DND-41 (cell line): Measurements from ENCODE around the gene ACAT2.

Source experiments
- ATAC-seq: fragments of 200-7000 bp; cut with Tn5 transposase; 3 replicates; pipeline ENCODE4 v1.9.1; 2021; ENCODE audit warnings: low read depth; ENCODE audit not compliant: insufficient read depth
- DNase-seq: peaks from one replicate; pipeline ENCODE4 v3.0.0-alpha.2; 2020
- H2AFZ ChIP-seq: 2 replicates; pipeline ENCODE4 v1.6.0; 2012; ENCODE audit warnings: low read depth, low read length
- H3K27ac ChIP-seq: 2 replicates; pipeline ENCODE4 v1.5.1; 2012; ENCODE audit warnings: low read length, inconsistent platforms
- H3K27me3 ChIP-seq: fragments of 200-600 bp; sonication (generic); 2 replicates; pipeline ENCODE4 v1.6.0; 2012; ENCODE audit warnings: low read length, mild to moderate bottlenecking, inconsistent platforms; ENCODE audit not compliant: insufficient read depth, poor library complexity
- H3K36me3 ChIP-seq: 2 replicates; pipeline ENCODE4 v1.5.1; 2012; ENCODE audit warnings: low read length, inconsistent platforms; ENCODE audit not compliant: insufficient read depth
- H3K4me1 ChIP-seq: 2 replicates; pipeline ENCODE4 v1.5.1; 2012; ENCODE audit warnings: mild to moderate bottlenecking, low read length; ENCODE audit not compliant: insufficient read depth
- H3K4me2 ChIP-seq: 2 replicates; pipeline ENCODE4 v1.6.0; 2012; ENCODE audit warnings: mild to moderate bottlenecking, moderate library complexity, low read length, inconsistent platforms; ENCODE audit not compliant: insufficient read depth
- H3K4me3 ChIP-seq, 2 experiments: fragments of 200-600 bp in 1 of 2; shearing (Covaris generic) in 1 of 2; 2 replicates each; pipeline ENCODE4 v1.5.1; 2012 to 2016; ENCODE audit warnings: inconsistent platforms in 2 of 2, low read length in 2 of 2, mild to moderate bottlenecking in 2 of 2, low read depth in 1 of 2, moderate library complexity in 1 of 2
- H3K79me2 ChIP-seq: 2 replicates; pipeline ENCODE4 v1.6.0; 2012; ENCODE audit warnings: low read length, inconsistent platforms; ENCODE audit not compliant: insufficient read depth
- H3K9ac ChIP-seq: 2 replicates; pipeline ENCODE4 v1.6.0; 2012; ENCODE audit warnings: low read depth, mild to moderate bottlenecking, inconsistent platforms, low read length, moderate library complexity
- H3K9me3 ChIP-seq: 2 replicates; pipeline ENCODE4 v1.5.1; 2012; ENCODE audit warnings: low read length, moderate library complexity, mild to moderate bottlenecking, inconsistent platforms; ENCODE audit not compliant: insufficient read depth, severe bottlenecking
- H4K20me1 ChIP-seq: 2 replicates; pipeline ENCODE4 v1.6.0; 2012; ENCODE audit warnings: low read length; ENCODE audit not compliant: insufficient read depth
- EZH2 ChIP-seq: IDR thresholded peaks from 3 replicates; pipeline ENCODE4 v1.6.1; 2012; ENCODE audit warnings: borderline replicate concordance, low read depth, mild to moderate bottlenecking, moderate library complexity, low read length, inconsistent platforms; ENCODE audit not compliant: severe bottlenecking
- TF ChIP-seq, protein P1 (sequence below): IDR thresholded peaks from 2 replicates; pipeline ENCODE4 v1.5.1; 2012; ENCODE audit warnings: borderline replicate concordance, low read length, moderate library complexity, mild to moderate bottlenecking; ENCODE audit not compliant: poor library complexity, severe bottlenecking; ENCODE audit errors: extremely low read depth

Gene ACAT2

DNA sequence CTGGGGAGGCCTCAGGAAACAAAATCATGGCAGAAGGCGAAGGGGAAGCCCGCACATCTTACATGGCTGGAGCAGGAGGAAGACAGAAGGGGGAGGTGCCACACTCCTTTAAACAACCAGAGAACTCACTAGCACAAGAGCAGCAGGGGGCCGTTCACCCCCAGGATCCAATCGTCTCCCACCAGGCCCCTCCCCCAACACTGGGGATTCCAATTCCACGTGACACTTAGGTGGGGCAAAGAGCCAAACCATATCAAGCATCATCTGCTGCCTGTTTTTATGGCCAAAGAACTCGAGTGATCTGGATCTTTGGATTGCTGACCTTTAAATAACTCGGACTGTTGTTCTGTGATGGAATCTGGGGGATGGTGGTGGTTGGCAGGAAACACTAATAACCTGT, 66.2 kb downstream of the ACAT2 start:
- H3K4me3 ChIP-seq, result no peak overlapping the region
- no peaks in the 10 kb centered on the region for H3K36me3 ChIP-seq
- ATAC-seq (no peak), DNase-seq (no peak)
- H3K4me1 ChIP-seq, result no peaks in the 10 kb centered on the region
- H2AFZ ChIP-seq, result no peak overlapping the region
- H3K9ac ChIP-seq, result no peak overlapping the region
- no peak overlapping the region for H3K27ac ChIP-seq
- no peaks in the 10 kb centered on the region for H4K20me1 ChIP-seq
- TF ChIP-seq, protein P1, sequence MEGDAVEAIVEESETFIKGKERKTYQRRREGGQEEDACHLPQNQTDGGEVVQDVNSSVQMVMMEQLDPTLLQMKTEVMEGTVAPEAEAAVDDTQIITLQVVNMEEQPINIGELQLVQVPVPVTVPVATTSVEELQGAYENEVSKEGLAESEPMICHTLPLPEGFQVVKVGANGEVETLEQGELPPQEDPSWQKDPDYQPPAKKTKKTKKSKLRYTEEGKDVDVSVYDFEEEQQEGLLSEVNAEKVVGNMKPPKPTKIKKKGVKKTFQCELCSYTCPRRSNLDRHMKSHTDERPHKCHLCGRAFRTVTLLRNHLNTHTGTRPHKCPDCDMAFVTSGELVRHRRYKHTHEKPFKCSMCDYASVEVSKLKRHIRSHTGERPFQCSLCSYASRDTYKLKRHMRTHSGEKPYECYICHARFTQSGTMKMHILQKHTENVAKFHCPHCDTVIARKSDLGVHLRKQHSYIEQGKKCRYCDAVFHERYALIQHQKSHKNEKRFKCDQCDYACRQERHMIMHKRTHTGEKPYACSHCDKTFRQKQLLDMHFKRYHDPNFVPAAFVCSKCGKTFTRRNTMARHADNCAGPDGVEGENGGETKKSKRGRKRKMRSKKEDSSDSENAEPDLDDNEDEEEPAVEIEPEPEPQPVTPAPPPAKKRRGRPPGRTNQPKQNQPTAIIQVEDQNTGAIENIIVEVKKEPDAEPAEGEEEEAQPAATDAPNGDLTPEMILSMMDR, result no peak
- TF ChIP-seq EZH2, result no peak
- H3K27me3 ChIP-seq, result no peaks in the 10 kb centered on the region
- H3K4me2 ChIP-seq, result no peak overlapping the region
- H3K79me2 ChIP-seq, result no peaks in the 10 kb centered on the region
- H3K9me3 ChIP-seq, result no peaks in the 10 kb centered on the region
